GM12873 (cell line): ENCODE measurements around the gene TWIST2.

Experiments
- CTCF ChIP-seq: IDR thresholded peaks from 2 replicates; pipeline ENCODE4 v1.5.1; 2012; ENCODE audit warnings: low read depth, mild to moderate bottlenecking, moderate library complexity, low read length, control low read depth; ENCODE audit not compliant: insufficient read depth; ENCODE audit errors: missing control alignments

TWIST2 gene

GRCh38 chr2:238882082-238882755 is 34.3 kb downstream of the TWIST2 start:
- no peak for TF ChIP-seq CTCF

- TF ChIP-seq CTCF, result no peak
Observed at GRCh38 chr2:238883421-238883901, 35.6 kb downstream of the TWIST2 start.

GRCh38 chr2:238884122-238884811 is 36.4 kb downstream of the TWIST2 start:
- TF ChIP-seq CTCF, result no peak

GRCh38 chr2:238884812-238885408 is 37.0 kb downstream of the TWIST2 start:
- no peak for TF ChIP-seq CTCF

GRCh38 chr2:238886453-238887094 is 38.7 kb downstream of the TWIST2 start:
- TF ChIP-seq CTCF, result no peak

GRCh38 chr2:238887616-238888015 is 39.7 kb downstream of the TWIST2 start:
- TF ChIP-seq CTCF, result no peak

GRCh38 chr2:238888781-238889180 is 40.9 kb downstream of the TWIST2 start:
- TF ChIP-seq CTCF, result no peak
